Activated CD4-positive, alpha-beta T cell treated with anti-CD3 and anti-CD28 coated beads, Interleukin-2, amount 50 U/mL, for 24 hours (primary cell): Measurements from ENCODE around the gene EVA1C.
A peak's percentile ranks its signal among the peaks of the same experiment; 100 is the strongest.
"Not testable (repeated sequence)": the region's sequence is repeated elsewhere in the genome, so short reads cannot be mapped to it uniquely, and the experiment has no call there.

Experiments used
- DNase-seq, 2 donors: peaks; one replicate each; pipeline ENCODE4 v3.0.0-alpha.2; 2020; ENCODE audit warnings: low read depth in 1 of 2, low spot score in 1 of 2

EVA1C gene

GRCh38 chr21:32412162-32413014 lies at the start of gene EVA1C:
Gene EVA1C, plus strand, starts transcription at chr21:32412706. Its CDS starts 148 bp downstream, at chr21:32412854.
- peak; percentile 49 to 55 for DNase-seq

GRCh38 chr21:32364387-32364786 lies 48.1 kb upstream of the EVA1C start:
- no peak for DNase-seq

- no peak for DNase-seq
Measured at GRCh38 chr21:32364796-32365195, 47.7 kb upstream of the EVA1C start.

GRCh38 chr21:32366191-32366590 lies 46.3 kb upstream of the EVA1C start:
- no peak for DNase-seq

GRCh38 chr21:32367158-32367557 lies 45.3 kb upstream of the EVA1C start:
- no peak for DNase-seq

GRCh38 chr21:32368386-32368785 lies 44.1 kb upstream of the EVA1C start:
- no peak for DNase-seq

GRCh38 chr21:32368961-32369360 lies 43.5 kb upstream of the EVA1C start:
- not testable (repeated sequence) for DNase-seq

- DNase-seq = no peak
Measured at GRCh38 chr21:32370998-32371766, 41.3 kb upstream of the EVA1C start.

GRCh38 chr21:32371913-32372314 lies 40.6 kb upstream of the EVA1C start:
- no peak for DNase-seq

- DNase-seq = no peak
Measured at GRCh38 chr21:32372755-32373154, 39.8 kb upstream of the EVA1C start.

GRCh38 chr21:32377506-32377905 lies 35.0 kb upstream of the EVA1C start:
- no peak for DNase-seq

GRCh38 chr21:32377991-32378390 lies 34.5 kb upstream of the EVA1C start:
- no peak for DNase-seq

GRCh38 chr21:32378956-32379355 lies 33.5 kb upstream of the EVA1C start:
- no peak for DNase-seq

GRCh38 chr21:32380940-32381339 lies 31.6 kb upstream of the EVA1C start:
- DNase-seq = no peak

- DNase-seq = no peak
Measured at GRCh38 chr21:32381571-32381970, 30.9 kb upstream of the EVA1C start.

GRCh38 chr21:32382108-32382644 lies 30.3 kb upstream of the EVA1C start:
- DNase-seq = no peak

- DNase-seq = no peak
Measured at GRCh38 chr21:32383812-32384211, 28.7 kb upstream of the EVA1C start.

- DNase-seq = no peak
Measured at GRCh38 chr21:32386195-32386870, 26.2 kb upstream of the EVA1C start.

- DNase-seq = no peak
Measured at GRCh38 chr21:32387151-32387550, 25.4 kb upstream of the EVA1C start.

- no peak for DNase-seq
Measured at GRCh38 chr21:32388306-32388705, 24.2 kb upstream of the EVA1C start.

- DNase-seq = no peak
Measured at GRCh38 chr21:32389337-32390015, 23.0 kb upstream of the EVA1C start.
